Mesenteric fat pad (tissue), 1 donor: ENCODE measurements around the gene MEIKIN. TPM values are rescaled to one million over a fixed set of nuclear protein-coding genes. Genes with fewer than 3 reads are reported as not detected.
A peak's percentile ranks its signal among the peaks of the same experiment; 100 is the strongest.
"Not testable (repeated sequence)": the region's sequence is repeated elsewhere in the genome, so short reads cannot be mapped to it uniquely, and the experiment has no call there.

Experiments
- DNase-seq: peaks from one replicate; pipeline ENCODE4 v3.0.0-alpha.2; 2020; ENCODE audit warnings: low spot score
- total RNA-seq: library from RNA; stranded (reverse); fragmentation: NEBNext Ultra II Directional; extraction: Animal tissue kit (Norgen Biotek cat#: 25700); gene quantifications from one replicate; pipeline ENCODE4 v1.2.1, GENCODE V29; 2021
- donor health status: DM: yes; HTN: yes; CAD: no.

MEIKIN gene
- total RNA-seq, 1 donor from 2014 or later = 1.0 TPM

GRCh38 chr5:131814990-131815389, 130.5 kb downstream of the MEIKIN start:
- no peak for DNase-seq

GRCh38 chr5:131812371-131813160, 132.9 kb downstream of the MEIKIN start:
- DNase-seq = no peak

- DNase-seq = no peak
These were observed 134.8 kb downstream of the MEIKIN start for GRCh38 chr5:131810510-131811249.

GRCh38 chr5:131796793-131797693, 148.4 kb downstream of the MEIKIN start, which contains the start of gene FNIP1:
FNIP1 (minus strand) TSS chr5:131797017; CDS start chr5:131796921, 96 bp downstream.
- peak; percentile 100 for DNase-seq

GRCh38 chr5:131795879-131796792, 149.3 kb downstream of the MEIKIN start:
- peak; percentile 92 for DNase-seq

GRCh38 chr5:131795228-131795627, 150.2 kb downstream of the MEIKIN start:
- DNase-seq = no peak

- DNase-seq = no peak
These were observed 150.9 kb downstream of the MEIKIN start for GRCh38 chr5:131794586-131794985.

- no peak for DNase-seq
These were observed 152.6 kb downstream of the MEIKIN start for GRCh38 chr5:131792896-131793295.

- no peak for DNase-seq
These were observed 153.6 kb downstream of the MEIKIN start for GRCh38 chr5:131791866-131792265.

GRCh38 chr5:131790550-131790949, 154.9 kb downstream of the MEIKIN start:
- DNase-seq = no peak

GRCh38 chr5:131789765-131790164, 155.7 kb downstream of the MEIKIN start:
- DNase-seq = no peak

GRCh38 chr5:131787736-131788135, 157.7 kb downstream of the MEIKIN start:
- no peak for DNase-seq

- no peak for DNase-seq
These were observed 158.4 kb downstream of the MEIKIN start for GRCh38 chr5:131786900-131787692.

GRCh38 chr5:131786036-131786435, 159.4 kb downstream of the MEIKIN start:
- DNase-seq = no peak

- DNase-seq = no peak
These were observed 161.6 kb downstream of the MEIKIN start for GRCh38 chr5:131783874-131784273.

- no peak for DNase-seq
These were observed 162.1 kb downstream of the MEIKIN start for GRCh38 chr5:131783357-131783756.

- DNase-seq = no peak
These were observed 162.7 kb downstream of the MEIKIN start for GRCh38 chr5:131782717-131783116.

- not testable (repeated sequence) for DNase-seq
These were observed 167.3 kb downstream of the MEIKIN start for GRCh38 chr5:131778141-131778540.

GRCh38 chr5:131776450-131776849, 169.0 kb downstream of the MEIKIN start:
- DNase-seq = no peak
